Glutamatergic neuron (in vitro differentiated cells): ENCODE measurements around the gene NUAK1. TPM values are rescaled to one million over a fixed set of nuclear protein-coding genes. Genes with fewer than 3 reads are reported as not detected.

Experiments
- DNase-seq: peaks from one replicate; pipeline ENCODE4 v3.0.0; 2022
- H3K27ac Mint-ChIP-seq: one replicate; pipeline ENCODE4 v1.8.0; 2020; ENCODE audit warnings: mild to moderate bottlenecking, mixed read lengths, inconsistent platforms; ENCODE audit not compliant: unreplicated experiment
- H3K27me3 Mint-ChIP-seq: one replicate; pipeline ENCODE4 v1.8.0; 2020; ENCODE audit warnings: mild to moderate bottlenecking, moderate library complexity, mixed read lengths, inconsistent platforms; ENCODE audit not compliant: unreplicated experiment
- H3K36me3 Mint-ChIP-seq: one replicate; pipeline ENCODE4 v1.8.0; 2020; ENCODE audit warnings: mild to moderate bottlenecking, mixed read lengths, inconsistent platforms; ENCODE audit not compliant: unreplicated experiment
- H3K4me1 Mint-ChIP-seq: one replicate; pipeline ENCODE4 v1.8.0; 2020; ENCODE audit warnings: mild to moderate bottlenecking, low read depth, mixed read lengths, inconsistent platforms; ENCODE audit not compliant: unreplicated experiment
- H3K4me3 Mint-ChIP-seq: one replicate; pipeline ENCODE4 v1.8.0; 2020; ENCODE audit warnings: mild to moderate bottlenecking, mixed read lengths, inconsistent platforms; ENCODE audit not compliant: unreplicated experiment
- H3K9me3 Mint-ChIP-seq: one replicate; pipeline ENCODE4 v1.8.0; 2020; ENCODE audit warnings: mild to moderate bottlenecking, moderate library complexity, mixed read lengths, inconsistent platforms; ENCODE audit not compliant: unreplicated experiment
- total RNA-seq: library from RNA; stranded (reverse); fragmentation: NEBNext Ultra II Directional; extraction: Animal tissue kit (Norgen Biotek cat#: 25700); gene quantifications from one replicate; pipeline ENCODE4 v1.2.1, GENCODE V29; 2021; ENCODE audit not compliant: unreplicated experiment
- TF ChIP-seq, protein P1 (sequence below): fragments of 200-600 bp; sonication (generic); IDR thresholded peaks from one replicate; pipeline ENCODE4 v1.5.0; 2021; ENCODE audit not compliant: partially characterized antibody, unreplicated experiment

NUAK1 gene
- total RNA-seq, 1 donor from 2014 or later = 18.8 TPM

DNA sequence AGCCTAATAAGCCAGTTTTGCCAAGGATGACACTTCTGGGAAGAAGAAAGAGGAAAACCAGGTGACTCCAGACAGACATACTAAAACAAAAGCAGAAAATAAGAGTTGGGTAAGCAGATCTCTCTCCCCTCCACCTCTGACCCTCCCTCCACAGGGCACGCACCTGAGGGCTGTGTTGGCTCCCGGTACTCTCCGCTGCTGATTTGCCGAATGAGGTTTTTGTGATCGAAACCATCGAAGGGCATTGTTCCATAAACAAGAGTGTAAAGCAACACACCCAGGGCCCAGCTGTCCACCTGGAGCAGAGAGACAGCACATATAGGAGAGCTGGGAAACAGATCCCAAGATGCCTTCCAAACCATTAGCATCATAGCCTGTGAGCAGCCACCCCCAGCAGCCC, 68.1 kb downstream of the NUAK1 start:
- Mint-ChIP-seq H3K36me3 (no peaks in the 10 kb centered on the region), H3K27ac (no peak overlapping the region), H3K27me3 (peaks cover 4% of the 10 kb centered on the region), H3K4me1 (no peaks in the 10 kb centered on the region), H3K9me3 (peaks cover 4% of the 10 kb centered on the region), H3K4me3 (no peak overlapping the region)
- TF ChIP-seq, protein P1, sequence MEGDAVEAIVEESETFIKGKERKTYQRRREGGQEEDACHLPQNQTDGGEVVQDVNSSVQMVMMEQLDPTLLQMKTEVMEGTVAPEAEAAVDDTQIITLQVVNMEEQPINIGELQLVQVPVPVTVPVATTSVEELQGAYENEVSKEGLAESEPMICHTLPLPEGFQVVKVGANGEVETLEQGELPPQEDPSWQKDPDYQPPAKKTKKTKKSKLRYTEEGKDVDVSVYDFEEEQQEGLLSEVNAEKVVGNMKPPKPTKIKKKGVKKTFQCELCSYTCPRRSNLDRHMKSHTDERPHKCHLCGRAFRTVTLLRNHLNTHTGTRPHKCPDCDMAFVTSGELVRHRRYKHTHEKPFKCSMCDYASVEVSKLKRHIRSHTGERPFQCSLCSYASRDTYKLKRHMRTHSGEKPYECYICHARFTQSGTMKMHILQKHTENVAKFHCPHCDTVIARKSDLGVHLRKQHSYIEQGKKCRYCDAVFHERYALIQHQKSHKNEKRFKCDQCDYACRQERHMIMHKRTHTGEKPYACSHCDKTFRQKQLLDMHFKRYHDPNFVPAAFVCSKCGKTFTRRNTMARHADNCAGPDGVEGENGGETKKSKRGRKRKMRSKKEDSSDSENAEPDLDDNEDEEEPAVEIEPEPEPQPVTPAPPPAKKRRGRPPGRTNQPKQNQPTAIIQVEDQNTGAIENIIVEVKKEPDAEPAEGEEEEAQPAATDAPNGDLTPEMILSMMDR = no peak
- DNase-seq = no peak

GRCh38 chr12:106070147-106070546, 68.6 kb downstream of the NUAK1 start:
- Mint-ChIP-seq H3K4me1 (no peaks in the 10 kb centered on the region), H3K9me3 (peaks cover 4% of the 10 kb centered on the region), H3K4me3 (no peak overlapping the region), H3K27me3 (peaks cover 4% of the 10 kb centered on the region), H3K27ac (no peak overlapping the region), H3K36me3 (no peaks in the 10 kb centered on the region)
- TF ChIP-seq, protein P1 = no peak
- DNase-seq = no peak

DNA sequence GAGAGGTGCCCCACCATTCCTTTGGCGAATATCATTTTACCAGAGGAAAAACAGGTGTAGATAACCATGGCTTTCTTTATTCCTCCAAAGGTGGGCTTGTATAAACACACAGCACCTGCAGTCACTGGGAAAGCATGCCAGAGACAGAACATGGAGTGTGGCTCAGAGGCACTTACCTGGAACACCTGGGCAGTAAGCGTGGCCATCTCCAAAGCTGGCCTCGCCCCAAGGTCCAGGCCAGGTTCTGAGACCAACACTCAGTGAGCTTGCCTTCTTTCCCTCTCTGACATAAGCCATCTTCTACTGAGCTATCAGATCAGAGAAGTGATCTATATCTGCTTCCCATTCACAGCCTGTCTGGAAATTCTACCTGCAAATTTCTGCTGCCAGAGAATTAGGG, 70.5 kb downstream of the NUAK1 start:
- no peak overlapping the region for H3K27ac Mint-ChIP-seq
- peaks cover 4% of the 10 kb centered on the region for H3K27me3 Mint-ChIP-seq
- DNase-seq = no peak
- no peaks in the 10 kb centered on the region for H3K36me3 Mint-ChIP-seq
- TF ChIP-seq, protein P1 = no peak
- peaks cover 4% of the 10 kb centered on the region for H3K9me3 Mint-ChIP-seq
- H3K4me3 Mint-ChIP-seq = no peak overlapping the region
- no peaks in the 10 kb centered on the region for H3K4me1 Mint-ChIP-seq

DNA sequence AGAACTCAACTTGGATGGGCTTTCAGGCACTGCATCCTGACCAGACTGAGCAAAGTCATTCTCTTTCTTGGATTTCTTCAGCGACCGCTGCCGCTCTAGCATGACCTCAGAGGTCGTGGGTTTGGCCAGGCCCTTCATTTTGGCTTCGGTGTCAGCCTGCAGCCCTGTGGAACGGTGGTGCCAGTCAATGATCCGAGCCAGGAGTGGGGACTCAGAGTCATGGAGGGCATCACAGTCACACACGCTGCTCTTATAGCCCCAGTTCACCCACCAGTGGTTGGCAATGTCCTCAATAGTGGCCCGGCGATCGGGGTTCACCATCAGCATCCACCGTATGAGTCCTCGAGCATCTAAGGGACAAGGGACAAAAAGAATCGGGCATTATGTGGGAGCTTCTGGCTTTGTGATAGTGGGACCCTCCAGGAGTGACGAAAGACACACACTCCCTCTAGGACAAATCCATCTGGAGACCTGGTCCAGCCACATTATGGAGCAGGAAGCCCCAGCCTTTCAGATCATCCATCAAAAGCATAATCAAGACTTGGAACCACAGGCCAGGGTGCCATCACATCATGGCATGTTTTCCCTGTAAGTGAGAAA, 71.0 kb downstream of the NUAK1 start:
- Mint-ChIP-seq H3K27ac (no peak overlapping the region), H3K36me3 (no peaks in the 10 kb centered on the region), H3K9me3 (peaks cover 4% of the 10 kb centered on the region), H3K4me1 (no peaks in the 10 kb centered on the region), H3K27me3 (peaks cover 2% of the 10 kb centered on the region), H3K4me3 (no peak overlapping the region)
- DNase-seq = no peak
- TF ChIP-seq, protein P1 = no peak

GRCh38 chr12:106066726-106067325, 71.9 kb downstream of the NUAK1 start:
- peaks cover 2% of the 10 kb centered on the region for H3K27me3 Mint-ChIP-seq
- TF ChIP-seq, protein P1 = no peak
- no peak overlapping the region for H3K27ac Mint-ChIP-seq
- H3K4me3 Mint-ChIP-seq = no peak overlapping the region
- H3K4me1 Mint-ChIP-seq = no peaks in the 10 kb centered on the region
- peaks cover 4% of the 10 kb centered on the region for H3K9me3 Mint-ChIP-seq
- H3K36me3 Mint-ChIP-seq = no peaks in the 10 kb centered on the region
- DNase-seq = no peak
